HFF-Myc (cell line): ENCODE data around the gene HDLBP.

Source experiments
- DNase-seq: peaks from one replicate; pipeline ENCODE4 v3.0.0-alpha.2; 2011; ENCODE audit warnings: low read depth; ENCODE audit errors: extremely low read depth
- H3K4me3 ChIP-seq: replicated peaks from 2 replicates; pipeline ENCODE4 v1.5.1; 2011; ENCODE audit warnings: low read depth, mild to moderate bottlenecking, control low read depth, low read length
- CTCF ChIP-seq: IDR thresholded peaks from 2 replicates; pipeline ENCODE4 v1.5.1; 2012; ENCODE audit warnings: mild to moderate bottlenecking, low read depth, low read length, control low read depth; ENCODE audit errors: missing control alignments

The HDLBP gene

GRCh38 chr2:241334813-241335212 is 19.3 kb upstream of the HDLBP start:
- no peak for DNase-seq
- TF ChIP-seq CTCF = no peak
- H3K4me3 ChIP-seq = no peak overlapping the region

- TF ChIP-seq CTCF = no peak
- DNase-seq = no peak
- H3K4me3 ChIP-seq = no peak overlapping the region
Measured at GRCh38 chr2:241330616-241330981, 15.1 kb upstream of the HDLBP start.

- TF ChIP-seq CTCF = no peak
- no peak overlapping the region for H3K4me3 ChIP-seq
- DNase-seq = no peak
Measured at GRCh38 chr2:241329669-241330615, 14.5 kb upstream of the HDLBP start.

- no peak overlapping the region for H3K4me3 ChIP-seq
- no peak for TF ChIP-seq CTCF
- no peak for DNase-seq
Measured at GRCh38 chr2:241325257-241325656, 9.8 kb upstream of the HDLBP start.

GRCh38 chr2:241324775-241325174 is 9.3 kb upstream of the HDLBP start:
- DNase-seq = no peak
- no peak for TF ChIP-seq CTCF
- no peak overlapping the region for H3K4me3 ChIP-seq

GRCh38 chr2:241323778-241324177 is 8.3 kb upstream of the HDLBP start:
- H3K4me3 ChIP-seq = no peak overlapping the region
- no peak for TF ChIP-seq CTCF
- no peak for DNase-seq
